NCI-H1930 (cell line): ENCODE measurements around the gene HEMGN.
"Not testable (repeated sequence)": the region's sequence is repeated elsewhere in the genome, so short reads cannot be mapped to it uniquely, and the experiment has no call there.

ENCODE experiments used
- DNase-seq, 2 experiments: peaks; one replicate each; lab custom pipeline; 2025; lab: John Stamatoyannopoulos, UW

HEMGN gene

DNA sequence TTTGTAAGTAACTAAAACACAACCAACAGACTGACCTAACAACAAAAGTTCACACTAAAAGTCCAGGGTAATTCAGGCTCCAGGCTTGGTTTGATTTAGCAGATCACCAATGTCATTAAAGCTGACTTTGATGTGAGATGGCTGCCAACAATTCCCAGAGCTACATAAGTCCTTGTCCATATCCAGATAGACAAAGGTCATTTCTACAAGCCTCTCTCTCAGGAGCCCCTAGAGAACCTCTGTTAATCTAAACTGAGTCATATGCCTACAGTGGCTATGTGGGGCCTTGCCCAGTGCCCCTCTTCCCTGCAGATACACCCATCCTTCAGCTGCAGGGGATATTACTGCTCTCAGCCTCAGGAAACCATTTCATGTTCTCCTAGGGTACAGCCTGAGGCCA lies 26.9 kb upstream of the HEMGN start:
- DNase-seq, result no peak

DNA sequence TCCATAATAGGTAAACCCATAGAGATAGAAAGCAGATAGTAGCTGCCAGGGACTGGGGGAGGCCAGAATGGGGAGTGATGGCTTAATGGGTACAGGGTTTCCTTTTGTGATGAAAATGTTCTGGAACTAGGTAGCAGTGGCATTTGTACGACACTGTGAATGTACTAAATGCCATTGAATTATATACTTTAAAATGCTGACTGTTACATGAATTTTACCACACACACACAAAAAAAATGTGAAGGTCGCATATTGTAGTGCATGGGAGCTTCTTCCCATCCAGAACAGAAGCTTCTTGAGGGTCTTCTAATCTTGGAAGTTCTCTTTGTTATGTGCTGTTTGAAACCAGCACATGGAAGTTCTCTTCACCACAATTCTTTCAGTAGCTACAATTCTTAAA lies 25.3 kb upstream of the HEMGN start:
- no peak for DNase-seq

DNA sequence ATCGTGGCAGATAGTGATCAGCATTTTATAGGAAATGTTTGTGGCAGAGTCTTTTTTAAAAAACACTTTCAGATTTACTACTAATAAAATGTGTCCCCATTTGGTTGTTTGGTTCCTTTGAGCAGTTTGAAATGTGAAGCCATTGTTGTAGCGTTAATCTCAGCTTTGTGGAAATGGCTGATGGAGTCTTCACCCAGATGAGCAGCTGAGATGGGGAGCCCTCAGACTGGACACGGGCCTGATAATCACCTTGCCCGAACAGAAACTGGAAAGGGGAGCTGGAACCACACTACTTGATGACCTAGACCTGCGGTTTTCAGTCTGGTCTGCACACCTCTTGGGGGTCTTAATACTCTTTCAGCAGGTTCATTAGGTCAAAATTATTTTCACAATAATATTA lies 24.6 kb upstream of the HEMGN start:
- no peak for DNase-seq

DNA sequence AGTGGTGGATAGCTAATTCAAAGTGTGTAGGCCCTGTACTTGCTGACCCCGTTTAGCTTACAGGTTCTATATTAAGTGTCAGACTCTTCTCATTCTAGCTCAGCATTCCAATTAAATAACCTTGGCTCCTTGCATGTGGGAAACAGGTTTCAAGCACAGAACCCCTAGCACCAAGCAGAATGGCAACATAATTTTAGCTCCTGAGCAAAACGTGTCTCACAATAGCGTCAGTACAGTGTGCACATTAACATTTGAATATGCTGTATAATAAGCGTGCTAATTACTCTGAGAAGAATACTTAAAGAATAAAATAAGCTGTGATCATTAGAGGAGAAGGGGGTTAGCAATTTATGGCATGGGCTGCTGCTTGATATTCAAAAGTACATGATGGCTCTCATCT lies 24.2 kb upstream of the HEMGN start:
- no peak for DNase-seq

DNA sequence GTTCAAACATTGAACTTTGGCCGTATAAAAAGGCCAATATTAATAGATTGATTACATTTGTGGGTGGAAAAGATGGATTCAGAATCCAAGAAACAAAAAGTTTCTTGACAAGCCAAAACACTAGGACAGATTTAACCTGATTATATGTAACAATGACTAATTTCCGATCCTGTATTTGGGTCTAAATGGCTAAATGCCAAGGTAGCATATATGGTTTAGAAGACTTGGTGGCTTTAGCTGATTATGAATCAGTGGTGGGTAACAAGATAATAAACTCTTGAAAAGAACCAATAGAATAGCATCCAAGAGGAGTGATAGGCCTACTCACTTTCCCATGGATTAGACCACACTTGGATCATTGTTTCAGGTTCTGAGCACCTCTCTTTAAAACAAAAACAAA lies 23.4 kb upstream of the HEMGN start:
- DNase-seq, result no peak

DNA sequence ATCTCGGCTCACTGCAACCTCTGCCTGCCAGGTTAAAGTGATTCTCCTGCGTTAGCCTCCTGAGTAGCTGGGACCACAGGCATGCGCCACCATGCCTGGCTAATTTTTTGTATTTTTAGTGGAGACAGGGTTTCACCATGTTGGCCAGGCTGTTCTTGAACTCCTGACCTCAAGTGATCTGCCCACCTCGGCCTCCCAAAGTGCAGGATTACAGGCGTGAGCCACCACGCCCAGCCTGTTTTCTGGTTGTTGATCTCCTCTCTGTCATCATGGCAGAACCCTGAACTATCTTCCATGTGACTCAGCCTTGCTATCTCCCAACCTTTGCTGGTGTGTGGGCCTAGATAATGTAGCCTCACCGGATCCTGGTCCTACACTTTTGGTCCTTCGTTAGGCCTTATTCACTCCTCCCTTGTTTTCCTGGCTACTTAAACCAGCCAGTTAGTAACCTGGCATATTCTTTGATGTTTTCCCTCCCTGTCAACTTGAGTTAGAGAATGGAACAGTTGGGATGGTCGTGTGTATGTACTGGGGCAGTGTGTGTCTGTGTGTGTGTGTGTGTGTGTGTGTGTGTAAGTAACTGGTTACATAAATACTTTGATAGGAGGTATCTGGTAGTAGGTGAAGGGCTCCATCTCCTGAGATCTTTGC lies 22.8 kb upstream of the HEMGN start:
- DNase-seq, result not testable (repeated sequence)

DNA sequence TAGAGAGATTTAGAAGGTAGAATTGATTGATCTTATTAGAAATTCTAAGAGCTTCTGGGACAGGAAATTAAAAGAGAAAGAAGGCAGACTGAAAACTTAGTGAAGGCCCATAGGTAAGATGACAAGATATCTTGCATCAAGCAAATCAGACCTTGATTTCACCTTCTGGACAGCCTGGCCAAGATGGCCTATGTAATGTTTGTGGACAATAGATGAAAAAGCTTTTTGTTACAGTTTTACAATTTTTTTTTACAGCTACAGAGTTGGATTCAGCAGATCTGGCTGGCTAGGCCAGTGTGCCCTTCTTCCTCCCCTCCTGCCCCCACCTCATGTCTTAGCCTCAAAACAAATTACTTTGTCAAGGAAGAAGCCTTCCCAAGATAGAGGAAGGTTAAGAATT lies 21.6 kb upstream of the HEMGN start:
- no peak for DNase-seq

DNA sequence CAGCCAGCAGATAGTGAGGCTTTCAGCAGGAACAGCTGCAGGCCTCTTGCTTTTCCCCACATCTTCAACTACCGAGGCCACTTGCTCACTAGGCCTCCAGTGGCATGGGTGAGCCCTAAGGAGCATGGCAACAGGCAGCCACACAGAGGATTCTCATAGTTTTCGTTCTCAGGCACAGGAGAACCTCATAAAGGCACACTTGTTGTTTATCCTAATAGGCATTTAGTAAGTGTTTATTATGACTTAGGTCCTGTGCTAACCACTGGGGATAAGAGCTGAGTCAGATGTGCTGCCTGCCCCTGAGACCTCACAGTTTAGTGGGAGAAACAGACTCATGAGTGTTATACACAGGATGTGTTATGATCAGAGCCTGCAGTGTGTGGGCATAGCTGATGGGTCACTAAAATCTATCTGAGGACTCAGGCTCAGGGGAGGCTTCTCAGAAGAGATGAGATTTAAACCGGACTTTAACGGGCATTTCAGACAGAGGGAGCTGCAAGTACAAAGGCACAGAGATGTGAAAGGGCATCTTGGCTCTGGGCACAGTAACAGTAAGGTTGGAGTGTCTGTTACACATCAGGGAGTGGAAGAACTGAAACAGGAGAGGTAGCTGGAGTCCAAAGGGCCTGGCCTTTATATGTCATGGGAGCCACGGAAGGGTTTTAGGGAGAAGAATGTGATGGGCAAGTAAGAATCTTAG lies 21.0 kb upstream of the HEMGN start:
- DNase-seq, result no peak

DNA sequence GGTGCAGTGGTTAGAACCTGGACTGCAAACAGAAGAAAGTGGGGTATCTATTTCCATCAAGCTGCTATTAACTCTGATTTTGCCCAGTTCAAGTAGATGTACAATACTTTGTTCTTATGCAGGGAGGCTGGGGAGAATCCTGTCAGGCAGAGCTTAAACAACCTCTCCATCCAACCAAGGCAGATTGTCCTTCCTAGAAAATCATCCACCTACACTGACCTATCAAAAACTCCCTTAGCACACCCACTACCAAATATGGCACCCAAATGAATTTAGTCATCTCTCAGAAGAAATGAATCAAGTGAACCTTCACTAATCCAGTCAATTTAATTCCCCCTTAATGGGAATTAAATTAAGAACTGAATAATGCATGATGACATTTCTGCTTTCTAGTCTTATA lies 18.4 kb upstream of the HEMGN start:
- DNase-seq, result no peak

DNA sequence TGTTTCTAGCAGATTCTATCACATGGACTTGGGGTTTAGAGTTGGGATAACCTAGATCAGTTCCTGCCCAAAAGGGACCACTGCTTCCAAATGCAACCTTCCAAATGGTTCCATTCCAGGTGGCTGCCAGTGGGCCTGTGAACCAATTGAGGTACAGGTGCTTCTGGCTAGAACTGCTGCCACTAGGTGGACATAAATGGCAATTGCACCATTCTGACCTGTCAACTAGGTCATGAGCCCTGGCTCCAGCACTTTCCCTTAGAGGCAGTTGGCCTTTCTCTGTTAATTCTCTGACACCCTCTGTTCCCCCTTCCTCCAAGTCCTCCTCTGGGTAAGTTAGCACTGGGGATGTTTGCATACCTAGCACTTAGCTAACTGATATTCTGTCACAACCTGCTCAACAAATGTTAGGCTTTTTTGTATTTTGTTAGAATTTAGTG lies 16.6 kb upstream of the HEMGN start:
- peak in 1 of 2 experiments; percentile 41 for DNase-seq

DNA sequence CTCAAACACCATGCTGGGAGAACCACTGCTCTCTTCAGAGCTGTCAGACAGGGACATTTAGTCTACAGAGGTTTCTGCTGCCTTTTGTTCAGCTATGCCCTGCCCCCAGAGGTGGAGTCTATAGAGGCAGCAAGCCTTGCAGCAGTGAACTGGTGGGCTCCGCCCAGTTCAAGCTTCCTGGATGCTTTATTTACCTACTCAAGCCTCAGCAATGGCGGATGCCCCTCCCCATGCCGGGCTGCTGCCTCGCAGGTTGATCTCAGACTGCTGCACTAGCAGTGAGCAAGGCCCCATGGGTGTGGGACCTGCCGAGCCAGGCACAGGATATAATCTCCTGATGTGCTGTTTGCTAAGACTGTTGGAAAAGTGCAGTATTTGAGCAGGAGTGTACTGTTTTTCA lies 12.9 kb upstream of the HEMGN start:
- DNase-seq, result not testable (repeated sequence)

DNA sequence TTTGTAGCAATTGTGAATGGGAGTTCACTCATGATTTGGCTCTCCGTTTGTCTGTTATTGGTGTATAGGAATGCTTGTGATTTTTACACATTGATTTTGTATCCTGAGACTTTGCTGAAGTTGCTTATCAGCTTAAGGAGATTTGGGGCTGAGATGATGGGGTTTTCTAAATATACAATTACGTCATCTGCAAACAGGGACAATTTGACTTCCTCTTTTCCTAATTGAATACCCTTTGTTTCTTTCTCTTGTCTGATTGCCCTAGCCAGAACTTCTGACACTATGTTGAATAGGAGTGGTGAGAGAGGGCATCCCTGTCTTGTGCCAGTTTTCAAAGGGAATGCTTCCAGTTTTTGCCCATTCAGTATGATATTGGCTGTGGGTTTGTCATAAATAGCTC lies 9.1 kb upstream of the HEMGN start:
- not testable (repeated sequence) for DNase-seq

DNA sequence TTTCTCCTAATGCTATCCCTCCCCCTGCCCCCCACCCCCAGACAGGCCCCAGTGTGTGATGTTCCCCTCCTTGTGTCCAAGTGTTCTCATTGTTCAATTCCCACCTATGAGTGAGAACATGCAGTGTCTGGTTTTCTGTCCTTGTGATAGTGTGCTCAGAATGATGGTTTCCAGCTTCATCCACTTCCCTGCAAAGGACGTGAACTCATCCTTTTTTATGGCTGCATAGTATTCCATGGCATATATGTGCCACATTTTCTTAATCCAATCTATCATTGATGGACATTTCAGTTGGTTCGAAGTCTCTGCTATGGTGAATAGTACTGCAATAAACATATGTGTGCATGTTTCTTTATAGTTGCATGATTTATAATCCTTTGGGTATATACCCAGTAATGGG lies 7.5 kb upstream of the HEMGN start:
- not testable (repeated sequence) for DNase-seq

DNA sequence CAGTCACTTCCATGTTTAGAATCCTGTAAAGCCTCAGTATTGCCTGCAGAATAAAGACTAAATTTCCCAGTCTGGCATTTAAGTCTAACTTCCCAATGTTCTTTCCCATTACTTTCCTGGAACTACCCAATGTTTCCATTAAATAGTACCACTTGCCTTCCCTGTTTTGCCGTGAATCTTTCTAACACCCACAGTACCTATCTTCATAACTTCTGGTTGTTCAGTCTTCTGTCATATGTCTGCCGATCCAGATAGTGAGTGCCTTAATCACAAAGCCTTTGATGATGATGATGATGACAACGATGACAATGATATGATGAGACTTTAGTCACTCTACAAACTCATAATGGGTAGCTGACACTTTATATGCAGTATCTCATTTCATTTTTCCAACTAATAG lies 6.6 kb upstream of the HEMGN start:
- DNase-seq, result no peak

DNA sequence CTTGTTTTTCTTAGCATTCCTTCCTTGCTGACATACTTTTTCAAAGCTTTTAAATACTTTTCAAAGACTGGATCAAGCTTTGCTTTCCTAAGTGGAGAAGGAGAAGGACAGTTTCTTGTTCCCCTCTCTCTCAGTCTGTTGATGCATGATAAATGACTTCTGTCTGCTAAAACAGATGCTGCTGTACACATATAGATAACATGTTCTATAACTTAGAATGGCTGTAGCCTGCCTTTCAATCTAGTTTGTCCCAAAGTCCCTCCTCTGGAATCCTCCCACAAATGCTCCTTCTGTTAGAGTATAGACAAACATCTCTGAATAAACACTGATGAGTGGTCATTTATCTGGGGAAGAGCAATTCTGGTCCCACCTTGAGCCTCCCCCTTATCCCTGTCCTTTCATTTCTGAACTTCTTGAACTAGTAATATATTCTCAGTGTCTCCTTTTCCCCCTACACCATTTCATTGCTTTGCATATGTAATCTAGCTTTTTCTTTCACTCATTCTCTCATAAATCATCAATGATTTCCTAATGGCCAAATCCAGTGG lies 5.4 kb upstream of the HEMGN start:
- DNase-seq, result no peak

DNA sequence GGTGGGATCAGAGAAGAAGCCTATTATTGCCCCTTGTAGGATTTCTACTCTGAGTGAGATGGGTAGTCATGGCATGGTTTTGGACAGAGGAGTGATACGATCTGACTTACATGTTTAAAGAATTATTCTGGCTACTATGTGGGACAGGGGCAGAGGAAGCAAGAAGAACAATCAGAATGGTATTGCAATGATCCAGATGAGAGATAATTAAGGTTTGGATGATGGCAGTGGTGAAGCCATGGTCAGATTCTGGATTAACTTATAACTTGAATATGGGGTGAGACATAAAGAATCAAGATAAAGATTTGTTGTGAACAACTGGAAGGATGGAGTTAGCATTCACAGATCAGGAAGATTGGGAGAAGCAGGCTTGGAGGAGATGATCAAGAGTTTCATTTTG lies 3.4 kb upstream of the HEMGN start:
- no peak for DNase-seq

DNA sequence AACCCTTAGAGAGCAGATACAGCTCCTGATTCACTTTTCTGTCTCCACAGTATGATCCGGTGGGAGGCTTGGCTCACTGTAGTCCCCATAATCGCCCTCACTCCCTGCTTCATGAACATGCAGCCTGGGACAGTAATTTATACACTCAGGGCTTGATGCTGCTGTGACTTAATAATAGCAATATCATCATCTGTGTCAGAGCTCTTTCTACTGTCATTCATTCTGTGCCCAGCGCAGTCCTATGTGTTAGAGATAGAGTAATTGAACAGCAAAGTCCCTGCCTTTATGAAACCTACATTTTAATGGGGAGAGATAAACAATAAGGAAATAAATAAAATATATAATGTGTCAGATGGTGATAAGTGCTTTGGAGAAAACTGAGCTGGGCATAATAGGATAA lies 2.8 kb upstream of the HEMGN start:
- no peak for DNase-seq

DNA sequence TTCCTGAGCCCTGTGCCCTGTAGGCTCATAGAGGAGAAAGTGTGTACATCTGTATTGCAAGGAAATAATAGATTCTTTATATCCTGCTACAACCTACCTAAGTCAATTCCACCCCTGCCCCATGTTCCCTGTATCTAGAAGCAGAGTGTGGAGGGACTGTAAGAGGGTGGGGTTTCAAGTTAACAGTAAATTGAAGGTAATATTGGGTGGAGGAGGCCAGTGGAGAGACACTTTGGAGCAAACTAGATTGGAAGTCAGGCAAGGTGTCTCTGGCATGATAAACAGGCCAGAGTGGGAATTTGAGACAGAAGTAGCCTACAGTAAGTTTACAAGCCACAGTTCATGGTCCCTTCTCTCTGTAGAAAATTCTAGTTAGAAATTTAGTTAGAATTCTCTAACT lies 2.3 kb upstream of the HEMGN start:
- no peak for DNase-seq

DNA sequence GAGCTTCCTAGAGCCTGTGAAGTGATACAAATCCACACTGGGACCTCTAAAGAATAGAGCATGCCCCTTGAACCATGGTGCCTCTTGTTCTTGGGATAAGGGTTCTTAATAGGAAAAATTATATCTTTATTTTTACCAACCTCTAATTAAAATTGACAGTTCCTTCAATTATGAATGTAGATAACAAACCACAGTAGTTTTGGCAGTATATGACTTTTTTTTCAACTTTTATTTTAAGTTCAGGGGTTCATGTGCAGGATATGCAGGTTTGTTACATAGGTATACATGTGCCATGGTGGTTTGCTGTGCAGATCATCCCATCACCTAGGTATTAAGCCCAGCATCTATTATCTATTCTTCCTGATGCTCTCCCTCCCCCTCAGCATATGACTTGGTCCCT lies 974 bp downstream of the HEMGN start:
- DNase-seq, result no peak

DNA sequence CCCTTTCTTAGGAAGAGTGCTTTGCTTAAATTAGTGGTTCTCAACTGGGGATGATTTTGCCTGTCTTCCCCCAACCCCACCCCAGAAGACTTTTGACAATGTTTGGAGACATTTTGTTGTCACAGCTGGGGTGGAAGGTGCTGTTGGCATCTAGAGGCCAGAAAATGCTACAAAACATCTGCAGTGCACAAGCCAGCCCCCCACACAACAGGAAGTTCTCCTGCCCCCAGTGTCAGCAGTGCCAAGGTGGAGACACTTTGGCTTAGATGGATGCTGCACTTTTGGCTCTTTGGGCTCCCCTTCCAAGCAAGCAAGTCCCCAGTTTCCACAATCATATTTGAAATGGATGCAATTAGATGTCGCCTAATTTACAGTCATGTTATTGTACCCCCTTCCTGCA lies 2.7 kb downstream of the HEMGN start:
- DNase-seq, result no peak

DNA sequence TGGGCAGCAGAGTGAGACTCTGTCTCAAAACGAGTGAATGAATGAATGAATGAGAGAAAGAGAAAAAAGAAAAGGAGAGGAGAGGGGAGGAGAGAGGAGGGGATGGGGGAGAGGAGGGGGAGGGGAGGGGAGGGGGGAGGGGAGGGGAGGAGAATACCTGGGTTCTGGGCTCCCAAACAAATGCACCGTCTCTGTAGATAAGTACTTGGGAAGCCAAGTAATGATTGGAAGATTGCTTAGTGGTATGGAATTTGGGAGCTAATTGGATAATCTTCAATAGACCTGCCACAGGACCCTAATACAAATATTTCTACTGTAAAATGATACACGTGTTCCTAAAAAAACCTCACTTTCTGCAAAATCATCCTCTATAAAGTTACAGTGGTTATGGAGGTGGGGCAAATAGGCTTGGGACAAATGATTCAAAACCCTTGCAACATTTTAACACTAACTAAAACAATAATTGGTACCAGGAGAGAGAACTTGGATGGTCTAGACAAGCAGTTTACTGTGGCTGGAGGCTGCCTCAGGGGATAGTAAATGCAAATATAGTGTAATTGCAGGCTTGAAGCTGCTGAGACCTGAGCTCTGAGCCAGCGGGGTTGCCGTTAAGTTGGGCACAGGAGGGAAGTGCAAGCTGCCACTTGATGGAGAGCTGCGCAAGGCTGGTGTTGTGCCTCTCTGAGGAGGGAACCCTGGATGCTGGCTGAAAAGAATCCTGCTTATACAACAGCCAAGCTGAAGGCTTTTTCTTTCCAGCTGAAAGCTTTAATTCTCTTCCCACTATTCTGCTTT lies 3.5 kb downstream of the HEMGN start:
- no peak for DNase-seq

DNA sequence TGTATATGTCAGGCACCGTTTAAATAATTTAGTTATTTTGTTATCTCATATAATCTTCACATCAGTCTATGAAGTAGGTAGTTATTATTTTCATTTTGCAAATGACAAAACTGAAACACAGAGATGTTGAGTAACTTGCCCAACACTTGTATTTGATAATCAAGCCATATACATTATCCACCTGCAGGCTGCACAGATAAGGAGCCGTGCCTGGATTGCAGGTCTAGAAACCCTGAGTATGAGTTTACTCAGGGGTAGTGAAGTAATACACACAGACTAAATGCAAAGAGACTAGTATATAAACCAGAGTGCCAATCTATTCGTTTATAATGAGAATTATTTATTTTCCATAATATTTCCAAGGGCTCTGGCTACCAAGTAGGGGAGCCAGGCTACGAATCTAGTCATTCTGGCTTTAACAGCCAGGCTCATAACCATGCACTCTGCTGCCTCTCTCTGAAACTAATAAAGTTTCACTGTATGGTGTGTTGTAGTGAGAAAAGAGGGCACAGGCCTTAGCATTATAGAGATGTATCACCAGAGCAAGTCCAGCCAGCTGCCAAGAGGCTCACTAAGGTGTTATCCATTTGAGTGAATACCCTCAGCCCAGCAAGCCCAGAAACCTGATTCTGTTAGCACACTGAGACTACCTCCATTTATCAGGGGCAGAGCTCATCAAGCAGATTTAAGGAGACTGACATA lies 4.5 kb downstream of the HEMGN start:
- no peak for DNase-seq
